ENCODE measurements around the gene NUP62.
"Not testable (repeated sequence)": the region's sequence is repeated elsewhere in the genome, so short reads cannot be mapped to it uniquely, and the experiment has no call there.

NUP62 gene, protein sequence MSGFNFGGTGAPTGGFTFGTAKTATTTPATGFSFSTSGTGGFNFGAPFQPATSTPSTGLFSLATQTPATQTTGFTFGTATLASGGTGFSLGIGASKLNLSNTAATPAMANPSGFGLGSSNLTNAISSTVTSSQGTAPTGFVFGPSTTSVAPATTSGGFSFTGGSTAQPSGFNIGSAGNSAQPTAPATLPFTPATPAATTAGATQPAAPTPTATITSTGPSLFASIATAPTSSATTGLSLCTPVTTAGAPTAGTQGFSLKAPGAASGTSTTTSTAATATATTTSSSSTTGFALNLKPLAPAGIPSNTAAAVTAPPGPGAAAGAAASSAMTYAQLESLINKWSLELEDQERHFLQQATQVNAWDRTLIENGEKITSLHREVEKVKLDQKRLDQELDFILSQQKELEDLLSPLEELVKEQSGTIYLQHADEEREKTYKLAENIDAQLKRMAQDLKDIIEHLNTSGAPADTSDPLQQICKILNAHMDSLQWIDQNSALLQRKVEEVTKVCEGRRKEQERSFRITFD

DNA sequence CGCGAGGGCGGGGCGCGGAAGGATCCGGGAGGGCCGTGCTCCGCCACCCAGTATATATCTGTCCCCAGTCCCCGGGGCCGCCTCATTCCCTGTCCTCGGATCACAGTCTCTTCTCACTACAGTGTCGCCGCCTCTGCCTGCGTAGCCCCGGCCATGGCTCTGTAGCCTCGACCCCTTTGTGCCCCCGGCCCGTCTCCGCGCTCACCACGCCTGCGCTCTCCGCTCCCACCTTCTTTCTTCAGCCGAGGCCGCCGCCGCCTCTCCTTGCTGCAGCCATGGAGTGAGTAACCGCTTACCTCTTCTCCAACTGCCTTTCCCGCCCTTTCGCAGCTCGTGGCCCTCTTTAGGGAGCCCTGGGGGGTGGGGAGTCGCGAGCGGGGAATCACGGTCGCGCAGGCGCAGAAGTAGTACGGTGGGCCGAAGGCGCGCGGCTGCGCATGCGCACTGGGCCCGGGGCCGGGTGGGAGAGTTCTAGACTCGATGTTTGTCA is at the start of gene NUP62, which contains the start of gene ATF5:
Gene NUP62, minus strand, starts transcription at position 384 of the 490 bp plus-strand sequence. CDS start 19,697 bp downstream, outside the sequence.
Gene ATF5, plus strand, starts transcription at position 85 of the 490 bp plus-strand sequence. CDS start 1,646 bp downstream, outside the sequence.
- in situ Hi-C loops (cut with MboI; ENCODE audit: low sequenced_read_pairs), result no loop called here

DNA sequence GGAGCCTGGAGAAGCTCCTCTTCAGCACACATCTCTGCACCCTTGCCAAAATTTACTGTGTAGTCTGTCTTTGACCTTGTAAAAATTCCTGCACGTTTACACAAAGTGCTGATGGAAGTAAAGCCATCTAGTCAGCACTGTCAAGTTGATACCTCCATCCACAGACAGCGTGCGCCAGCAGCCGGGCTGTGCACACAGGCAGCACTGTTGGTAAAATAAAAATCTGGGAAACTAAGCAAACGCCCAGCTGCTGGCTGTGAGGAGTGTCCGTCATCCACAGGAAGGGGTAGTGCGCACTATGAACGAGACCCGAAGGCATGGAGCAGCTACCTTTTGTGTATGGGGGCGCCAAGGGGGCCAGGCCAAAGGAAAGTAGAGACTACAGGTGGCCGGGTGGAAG is 49.0 kb upstream of the NUP62 start:
- in situ Hi-C loops (cut with MboI; ENCODE audit: low sequenced_read_pairs), result no loop called here

DNA sequence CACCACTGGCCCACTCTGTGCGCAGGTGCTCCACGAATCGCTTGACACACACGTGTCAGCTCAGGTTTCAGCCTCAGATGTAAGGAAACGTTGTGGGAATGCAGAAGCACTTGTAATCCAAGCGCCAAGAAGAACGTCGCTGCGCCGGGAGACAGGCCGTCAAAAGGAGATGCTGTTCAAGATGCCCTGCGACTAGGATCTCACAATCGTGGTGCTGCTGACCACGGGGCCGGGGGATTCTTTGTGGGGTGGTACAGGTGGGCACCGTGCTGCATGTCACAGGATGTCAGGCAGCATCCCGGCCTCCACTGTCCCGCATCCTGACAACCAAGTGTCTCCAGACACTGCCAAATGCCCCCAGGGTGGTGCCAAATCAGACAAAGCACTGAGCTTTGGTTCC is 48.6 kb upstream of the NUP62 start:
- in situ Hi-C loops (cut with MboI; ENCODE audit: low sequenced_read_pairs), result no loop called here

DNA sequence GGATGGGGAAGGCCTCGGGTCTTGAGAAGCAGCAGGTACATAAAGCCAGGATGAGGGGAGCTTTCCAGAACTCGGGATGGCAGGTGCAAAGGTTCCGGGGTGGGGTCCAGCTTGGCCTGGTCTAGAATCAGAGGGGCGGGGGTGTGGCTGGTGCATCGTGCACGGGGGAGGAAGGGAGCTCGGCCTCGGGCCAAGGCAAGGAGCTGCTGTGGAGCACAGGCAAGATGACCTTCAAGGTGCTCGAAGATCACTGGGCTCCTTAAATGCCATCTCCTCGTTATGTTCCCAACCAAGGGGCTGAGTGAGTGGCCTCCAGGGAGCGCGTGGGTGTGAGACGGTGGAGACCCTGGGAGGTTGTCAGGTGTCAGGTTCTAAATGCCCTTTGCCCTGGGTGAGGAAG is 47.8 kb upstream of the NUP62 start:
- in situ Hi-C loops (cut with MboI; ENCODE audit: low sequenced_read_pairs), result no loop called here

DNA sequence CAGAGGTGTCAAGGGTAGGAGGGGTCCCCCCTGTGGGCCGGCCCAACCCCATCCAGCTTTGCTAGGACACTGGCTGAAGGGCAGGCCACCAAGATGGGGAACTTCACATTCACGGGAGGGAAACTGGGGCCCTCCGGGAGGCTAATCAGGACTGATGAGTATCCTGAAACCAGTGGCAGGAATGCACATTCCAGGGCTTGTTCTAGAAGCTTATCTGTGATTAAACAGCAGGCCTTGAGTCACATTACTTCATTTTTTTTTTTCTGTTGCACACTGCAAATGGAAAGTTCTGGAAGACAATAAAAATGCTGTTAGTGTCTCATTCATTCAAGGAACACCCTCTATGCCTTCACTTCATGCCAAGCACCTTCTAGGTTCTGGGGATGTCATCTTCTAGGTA is 47.2 kb upstream of the NUP62 start:
- in situ Hi-C loops (cut with MboI; ENCODE audit: low sequenced_read_pairs), result no loop called here

DNA sequence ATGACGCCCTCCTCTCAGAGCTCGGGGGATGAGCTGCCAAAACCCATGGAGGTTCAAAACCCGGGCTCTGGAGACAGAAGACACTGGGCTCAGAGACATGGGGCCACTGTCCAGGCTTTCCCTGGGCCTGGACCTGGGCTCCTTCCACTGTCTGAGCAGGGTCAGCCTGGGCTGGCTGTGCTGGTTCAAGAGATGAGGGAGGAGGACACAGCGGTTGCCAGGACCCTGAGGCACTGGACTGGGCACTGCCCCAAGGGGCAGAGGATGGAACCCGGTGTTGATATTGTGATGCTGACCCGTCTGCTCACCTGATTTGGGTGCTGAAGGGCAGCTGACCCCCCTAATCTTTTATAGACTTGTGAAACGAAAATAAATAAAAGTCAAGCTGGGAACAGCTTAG is 45.7 kb upstream of the NUP62 start:
- in situ Hi-C loops (cut with MboI; ENCODE audit: low sequenced_read_pairs), result no loop called here

DNA sequence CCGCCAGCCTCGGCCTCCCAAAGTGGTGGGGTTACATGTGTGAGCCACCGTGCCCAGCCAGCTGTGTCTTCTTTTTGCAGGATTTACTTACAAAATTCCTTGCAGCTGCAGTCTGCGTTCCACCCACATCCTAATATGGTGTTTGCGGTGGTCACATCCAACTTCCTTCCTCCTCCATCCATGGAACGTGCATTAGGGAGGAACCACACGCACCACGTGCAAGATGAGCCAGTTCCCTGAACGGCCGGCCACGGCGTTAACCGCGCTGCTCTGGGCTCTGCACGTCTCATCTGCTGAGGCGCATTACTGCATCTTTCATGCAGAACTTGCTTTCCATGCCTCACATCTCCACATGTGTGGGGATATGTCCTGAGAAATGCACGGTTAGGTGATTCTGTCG is 44.7 kb upstream of the NUP62 start:
- in situ Hi-C loops (cut with MboI; ENCODE audit: low sequenced_read_pairs), result no loop called here

DNA sequence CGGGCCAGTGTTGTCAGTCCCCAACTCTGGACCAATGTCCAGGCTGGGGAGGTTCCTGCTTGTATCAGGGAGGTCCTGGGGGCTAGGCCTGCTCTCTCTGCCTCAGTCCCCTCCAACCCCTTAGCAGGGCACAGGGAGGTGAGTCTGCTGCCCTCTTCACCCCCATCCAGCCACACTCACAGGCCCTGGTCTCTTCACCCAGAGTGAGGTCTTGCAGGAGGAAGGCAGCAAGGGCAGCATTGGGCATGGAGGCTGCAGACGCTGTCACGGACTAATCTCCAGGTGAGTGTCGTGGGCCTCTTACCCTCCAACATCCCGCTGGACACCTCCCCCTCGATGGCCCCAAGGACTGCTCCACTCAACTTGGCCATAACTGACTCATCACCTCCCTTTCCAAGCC is 43.5 kb upstream of the NUP62 start:
- in situ Hi-C loops (cut with MboI; ENCODE audit: low sequenced_read_pairs), result no loop called here

DNA sequence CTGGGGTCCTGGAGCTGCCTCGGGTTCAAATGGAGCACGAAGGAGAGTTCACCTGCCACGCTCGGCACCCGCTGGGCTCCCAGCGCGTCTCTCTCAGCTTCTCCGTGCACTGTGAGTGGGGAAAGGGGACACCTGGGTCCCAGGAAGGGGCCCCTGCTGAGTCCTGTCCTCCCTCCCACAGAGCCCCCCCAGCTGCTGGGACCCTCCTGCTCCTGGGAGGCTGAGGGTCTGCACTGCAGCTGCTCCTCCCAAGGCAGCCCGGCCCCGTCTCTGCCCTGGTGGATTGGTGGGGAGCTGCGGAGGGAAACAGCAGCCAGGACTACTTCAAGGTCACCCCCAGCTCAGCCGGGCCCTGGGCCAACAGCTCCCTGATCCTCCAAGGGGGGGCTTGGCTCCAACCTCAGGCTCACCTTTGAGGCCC is 42.7 kb upstream of the NUP62 start:
- in situ Hi-C loops (cut with MboI; ENCODE audit: low sequenced_read_pairs), result no loop called here

DNA sequence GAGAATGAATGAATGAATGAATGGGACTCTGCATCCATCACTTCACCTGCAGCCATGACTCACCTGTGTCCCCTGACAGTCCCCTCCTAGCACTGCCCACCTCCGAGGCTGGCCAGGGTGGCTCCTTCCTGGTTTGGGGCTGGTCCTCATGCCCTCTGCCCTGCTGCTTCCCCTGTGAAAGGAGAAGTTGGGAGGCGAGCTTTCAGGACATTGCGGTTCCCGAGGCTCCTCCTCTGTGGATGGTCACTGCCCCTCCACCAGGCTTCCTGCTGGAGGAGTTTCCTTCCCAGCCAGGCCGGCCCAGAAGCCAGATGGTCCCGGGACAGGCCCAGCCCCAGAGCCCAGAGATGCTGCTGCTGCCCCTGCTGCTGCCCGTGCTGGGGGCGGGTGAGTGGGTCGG is 40.1 kb upstream of the NUP62 start:
- in situ Hi-C loops (cut with MboI; ENCODE audit: low sequenced_read_pairs), result not testable (repeated sequence)

DNA sequence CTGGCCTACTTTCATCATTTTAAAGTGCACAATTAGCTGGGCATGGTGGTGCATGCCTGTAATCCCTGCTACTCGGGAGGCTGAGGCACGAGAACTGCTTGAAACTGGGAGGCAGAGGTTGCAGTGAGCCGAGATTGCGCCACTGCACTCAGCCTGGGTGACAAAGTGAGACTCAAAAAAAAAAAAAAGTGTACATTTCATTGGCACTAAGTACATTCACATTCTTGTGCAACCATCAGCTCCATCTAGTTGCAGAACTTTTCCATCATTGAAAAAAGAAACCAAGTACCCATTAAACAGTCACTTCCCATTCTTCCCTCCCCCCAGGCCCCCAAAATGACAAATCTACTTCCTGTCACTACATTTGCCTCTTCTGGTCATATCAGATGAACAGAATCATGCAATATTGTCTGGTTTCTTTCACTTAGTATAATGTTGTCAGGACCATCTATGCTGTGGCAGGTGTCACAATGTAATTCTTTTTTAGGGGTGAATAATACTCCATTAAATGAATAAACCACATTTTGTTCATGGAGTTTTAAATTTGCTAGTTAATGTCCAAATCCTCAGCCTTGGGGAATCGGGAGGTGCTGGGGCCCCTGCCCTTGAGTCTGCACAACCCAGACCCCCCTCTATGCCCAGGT is 39.1 kb upstream of the NUP62 start:
- in situ Hi-C loops (cut with MboI; ENCODE audit: low sequenced_read_pairs), result no loop called here

DNA sequence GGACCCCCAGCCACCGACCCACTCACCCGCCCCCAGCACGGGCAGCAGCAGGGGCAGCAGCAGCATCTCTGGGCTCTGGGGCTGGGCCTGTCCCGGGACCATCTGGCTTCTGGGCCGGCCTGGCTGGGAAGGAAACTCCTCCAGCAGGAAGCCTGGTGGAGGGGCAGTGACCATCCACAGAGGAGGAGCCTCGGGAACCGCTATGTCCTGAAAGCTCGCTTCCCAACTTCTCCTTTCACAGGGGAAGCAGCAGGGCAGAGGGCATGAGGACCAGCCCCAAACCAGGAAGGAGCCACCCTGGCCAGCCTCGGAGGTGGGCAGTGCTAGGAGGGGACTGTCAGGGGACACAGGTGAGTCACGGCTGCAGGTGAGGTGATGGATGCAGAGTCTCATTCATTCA is 31.7 kb upstream of the NUP62 start, which contains the start of gene SIGLEC11:
Gene SIGLEC11, minus strand, starts transcription at position 193 of the 400 bp plus-strand sequence. Its CDS starts 91 bp downstream, at position 102.
- in situ Hi-C loops (cut with MboI; ENCODE audit: low sequenced_read_pairs), result not testable (repeated sequence)

DNA sequence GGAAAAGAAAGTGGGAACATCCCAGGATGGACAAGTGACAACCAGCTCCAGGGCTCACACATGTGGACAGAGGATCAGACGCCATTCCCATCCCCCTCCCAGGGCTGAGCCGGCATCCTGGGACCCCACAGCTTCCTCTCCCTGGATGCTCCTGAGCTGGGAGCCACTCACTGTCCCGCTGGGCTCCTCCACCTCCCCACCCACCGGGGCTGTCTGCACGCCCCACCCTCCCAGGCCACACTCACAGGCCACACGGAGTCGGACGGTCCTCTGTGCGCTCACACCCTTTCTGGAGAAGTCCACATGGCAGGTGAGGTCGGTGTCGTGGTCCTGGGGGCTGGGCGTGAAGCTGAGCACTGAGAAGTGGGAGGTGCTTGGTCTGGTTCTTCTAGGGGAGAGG is 30.6 kb upstream of the NUP62 start:
- in situ Hi-C loops (cut with MboI; ENCODE audit: low sequenced_read_pairs), result not testable (repeated sequence)

DNA sequence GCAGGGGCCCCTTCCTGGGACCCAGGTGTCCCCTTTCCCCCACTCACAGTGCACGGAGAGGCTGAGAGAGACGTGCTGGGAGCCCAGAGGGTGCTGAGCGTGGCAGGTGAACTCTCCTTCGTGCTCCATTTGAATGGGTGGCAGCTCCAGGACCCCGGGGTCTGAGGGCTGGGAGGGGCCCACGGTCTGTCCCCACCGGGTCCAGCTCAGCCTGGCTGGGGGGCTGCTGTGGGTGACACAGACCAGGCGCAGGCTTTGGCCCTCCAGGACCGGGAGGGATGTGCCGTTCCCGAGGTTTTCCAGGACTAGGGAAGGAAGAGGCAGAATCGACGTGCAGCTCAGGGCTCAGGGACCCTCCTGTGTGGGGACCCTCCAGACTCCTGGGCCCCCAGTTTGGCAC is 29.3 kb upstream of the NUP62 start:
- in situ Hi-C loops (cut with MboI; ENCODE audit: low sequenced_read_pairs), result not testable (repeated sequence)

DNA sequence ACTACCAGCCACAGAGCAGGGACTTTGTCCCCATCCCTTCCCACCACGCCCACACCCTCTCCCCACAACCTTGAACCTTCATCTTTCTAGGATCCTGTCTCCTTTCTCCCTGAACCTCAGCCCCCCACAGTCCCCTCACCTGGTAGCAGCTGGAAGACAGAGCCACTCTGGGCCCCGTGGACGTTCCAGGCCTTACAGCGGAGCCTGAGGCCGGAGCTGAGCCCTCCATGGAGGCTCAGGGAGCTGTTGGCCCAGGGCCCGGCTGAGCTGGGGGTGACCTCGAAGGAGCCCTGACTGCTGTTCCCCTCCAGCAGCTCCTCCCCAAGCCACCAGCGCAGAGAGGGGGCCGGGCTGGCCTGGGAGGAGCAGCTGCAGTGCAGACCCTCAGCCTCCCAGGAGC is 28.8 kb upstream of the NUP62 start:
- in situ Hi-C loops (cut with MboI; ENCODE audit: low sequenced_read_pairs), result not testable (repeated sequence)

DNA sequence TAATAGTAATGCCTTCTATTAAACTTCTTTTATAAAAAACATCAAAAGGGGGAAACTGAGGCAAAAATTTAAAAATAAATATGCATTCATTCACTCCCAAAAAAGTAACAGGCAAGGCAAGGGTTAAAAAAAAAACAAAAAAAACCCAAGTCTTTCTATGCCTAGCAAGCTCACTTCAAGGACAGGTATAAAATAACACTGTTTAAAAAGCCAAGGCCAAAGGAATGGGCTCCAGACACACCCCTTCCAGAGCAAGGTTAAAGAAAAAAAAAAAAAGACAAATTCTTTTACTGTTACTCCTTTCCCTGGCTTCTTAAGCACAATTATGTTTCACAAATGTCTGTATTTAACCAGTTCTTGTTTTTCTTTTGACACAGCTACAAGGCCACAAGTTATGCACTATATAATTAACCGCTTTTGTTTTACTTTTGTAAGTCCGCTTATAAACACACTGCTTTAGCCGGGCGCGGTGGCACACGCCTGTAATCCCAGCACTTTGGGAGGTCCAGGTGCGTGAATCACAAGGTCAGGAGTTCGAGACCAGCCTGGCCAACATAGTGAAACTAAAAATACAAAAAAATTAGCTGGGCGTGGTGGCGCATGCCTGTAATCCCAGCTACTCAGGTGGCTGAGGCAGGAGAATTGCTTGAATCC is 28.1 kb upstream of the NUP62 start:
- in situ Hi-C loops (cut with MboI; ENCODE audit: low sequenced_read_pairs), result no loop called here

DNA sequence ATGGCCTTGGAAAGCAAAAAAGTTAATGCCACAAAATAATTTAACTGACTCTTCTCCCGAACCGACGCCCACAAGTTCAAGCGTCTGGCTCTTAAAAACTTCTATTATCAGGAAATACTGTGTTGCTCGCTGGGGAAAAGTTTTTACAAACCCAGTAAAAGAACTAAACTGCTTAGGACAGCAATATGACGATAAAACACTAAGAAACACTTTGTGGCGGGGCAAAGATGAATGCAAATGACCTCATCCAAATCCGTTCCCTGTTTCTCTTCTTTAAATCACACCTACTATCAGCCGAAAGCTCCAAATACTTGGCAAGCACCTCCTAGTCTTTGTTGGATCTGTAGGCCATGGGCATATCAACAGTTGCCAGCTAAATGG is 26.8 kb upstream of the NUP62 start:
- in situ Hi-C loops (cut with MboI; ENCODE audit: low sequenced_read_pairs), result no loop called here

DNA sequence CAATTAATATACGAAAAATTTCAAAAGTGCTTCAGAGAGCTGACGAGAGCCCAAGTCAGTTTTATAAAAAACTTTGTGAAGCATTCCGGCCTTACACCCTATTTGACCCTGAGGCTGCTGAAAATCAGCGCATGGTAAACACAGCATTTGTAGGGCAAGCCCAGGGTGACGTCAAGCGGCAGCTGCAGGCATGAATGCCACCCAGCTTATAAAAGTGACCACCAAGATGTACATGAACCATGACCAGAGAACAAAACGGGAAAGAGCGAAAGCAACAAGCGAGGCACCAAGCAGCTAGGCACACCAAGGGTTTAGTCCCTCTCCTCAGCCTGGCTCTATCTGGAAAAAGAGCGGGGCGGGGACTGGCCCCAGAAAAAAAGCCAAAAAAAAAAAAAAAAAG is 25.6 kb upstream of the NUP62 start:
- in situ Hi-C loops (cut with MboI; ENCODE audit: low sequenced_read_pairs), result no loop called here

DNA sequence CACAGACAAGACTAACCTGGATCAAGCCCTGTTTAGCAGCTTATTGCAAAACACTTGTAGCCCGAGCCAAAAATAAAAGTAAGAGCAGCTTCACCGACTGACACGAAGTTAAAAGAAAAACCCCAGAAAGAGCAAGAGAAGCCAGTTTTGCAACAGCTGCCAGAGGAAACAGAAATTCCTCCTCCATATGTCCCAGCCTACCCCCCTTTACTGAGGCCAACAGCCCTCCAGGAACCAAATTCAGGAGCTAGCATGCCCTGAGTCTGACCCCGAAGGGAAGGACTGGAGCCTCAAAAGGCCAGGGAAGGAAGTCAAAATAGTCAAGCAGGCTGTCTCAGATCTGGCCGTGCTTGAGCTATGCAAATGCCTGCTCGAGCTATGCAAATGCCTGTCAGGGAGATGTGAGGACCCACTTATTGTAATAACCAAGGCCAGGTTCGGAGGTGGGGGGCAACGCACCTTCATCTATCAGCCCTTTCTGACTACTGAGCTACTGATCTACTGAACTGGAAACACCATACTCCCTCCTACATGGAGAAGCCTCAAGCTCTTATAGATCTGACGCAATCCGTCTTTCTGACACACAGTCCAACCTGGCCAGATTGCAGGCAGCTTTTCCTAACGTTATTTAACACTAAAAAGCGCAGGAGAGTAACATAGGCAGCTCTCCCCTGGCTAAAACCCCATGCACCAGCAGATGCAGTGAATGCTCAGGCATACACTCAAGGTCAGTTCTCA is 25.0 kb upstream of the NUP62 start:
- in situ Hi-C loops (cut with MboI; ENCODE audit: low sequenced_read_pairs), result no loop called here

DNA sequence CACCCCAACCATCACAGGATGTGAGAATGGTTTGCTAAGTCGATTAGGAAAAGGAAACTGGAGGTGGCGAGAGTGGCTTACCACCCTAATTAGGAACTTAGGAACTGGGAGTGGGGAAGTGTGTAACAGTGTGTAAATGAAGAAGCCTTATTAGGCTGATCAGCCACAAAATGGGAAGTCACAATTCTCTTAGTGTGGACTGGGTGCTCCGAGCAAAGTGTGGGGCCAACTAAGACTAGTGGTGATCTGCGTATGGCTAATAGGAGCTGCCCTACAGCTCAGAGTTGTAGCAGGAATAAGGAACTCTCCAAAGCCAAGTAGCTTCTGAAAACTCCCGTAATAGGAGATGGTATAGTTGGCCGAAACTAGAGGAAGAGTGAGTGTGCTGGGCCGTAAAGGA is 24.1 kb upstream of the NUP62 start:
- in situ Hi-C loops (cut with MboI; ENCODE audit: low sequenced_read_pairs), result no loop called here

DNA sequence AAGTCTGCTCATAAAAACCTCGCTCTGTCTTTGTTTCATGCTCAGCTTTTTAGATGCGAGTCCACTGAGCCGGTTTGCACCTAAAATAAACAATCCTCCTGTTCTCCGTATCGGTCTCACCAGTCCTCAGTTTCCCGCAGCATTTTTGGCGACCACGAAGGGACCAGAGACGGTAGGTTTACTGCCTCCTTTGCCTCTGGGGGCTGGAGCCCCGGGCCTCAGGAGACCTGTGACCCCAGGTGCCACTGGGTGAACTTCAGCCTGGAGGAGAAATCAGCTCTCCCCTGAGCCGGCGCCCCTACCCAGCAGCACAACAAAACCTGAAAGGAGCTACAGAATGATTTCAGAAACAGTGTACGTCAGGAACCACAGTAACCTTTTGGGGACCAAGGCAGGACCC is 23.6 kb upstream of the NUP62 start:
- in situ Hi-C loops (cut with MboI; ENCODE audit: low sequenced_read_pairs), result no loop called here
